Bronchial epithelial cell (primary cell): ENCODE data around the gene ALG14. TPM values are rescaled to one million over a fixed set of nuclear protein-coding genes. Genes with fewer than 3 reads are reported as not detected.

Source experiments
- DNase-seq: peaks from one replicate; pipeline ENCODE4 v3.0.0-alpha.2; 2010; ENCODE audit warnings: low read depth
- FAIRE-seq: peaks from 2 replicates; lab custom pipeline; 2011; peaks lifted over from hg19 to GRCh38; lab: Jason Lieb, UNC
- H3K27me3 ChIP-seq: 2 replicates; pipeline ENCODE4 v1.5.1; 2011; ENCODE audit warnings: low read length; ENCODE audit not compliant: control insufficient read depth, insufficient read depth
- H3K36me3 ChIP-seq: 2 replicates; pipeline ENCODE4 v1.5.1; 2011; ENCODE audit warnings: low read length; ENCODE audit not compliant: control insufficient read depth, insufficient read depth
- H3K4me3 ChIP-seq: 2 replicates; pipeline ENCODE4 v1.5.1; 2011; ENCODE audit warnings: mild to moderate bottlenecking, low read depth, low read length, control low read depth
- CTCF ChIP-seq: IDR thresholded peaks from 2 replicates; pipeline ENCODE4 v1.5.1; 2011; ENCODE audit warnings: mild to moderate bottlenecking, moderate library complexity, low read length, control low read depth, inconsistent platforms; ENCODE audit not compliant: insufficient read depth, severe bottlenecking
- total RNA-seq: library from RNA; depleted of rRNA; stranded (reverse); fragments of >200 nt; gene quantifications from 2 replicates; pipeline ENCODE4 v1.2.1, GENCODE V29; 2014

Gene ALG14
- total RNA-seq, 1 donor from 2014 or later, result 0.53 TPM

GRCh38 chr1:94974824-94975223 lies 97.9 kb downstream of the ALG14 start:
- DNase-seq (peak; percentile 86), FAIRE-seq (no peak)
- TF ChIP-seq CTCF, result no peak
- H3K27me3 ChIP-seq, result no peaks in the 10 kb centered on the region
- no peaks in the 10 kb centered on the region for H3K36me3 ChIP-seq
- no peak overlapping the region for H3K4me3 ChIP-seq

GRCh38 chr1:94974241-94974640 lies 98.5 kb downstream of the ALG14 start:
- no peaks in the 10 kb centered on the region for H3K36me3 ChIP-seq
- TF ChIP-seq CTCF, result no peak
- no peak overlapping the region for H3K4me3 ChIP-seq
- FAIRE-seq, result no peak
- no peaks in the 10 kb centered on the region for H3K27me3 ChIP-seq
- no peak for DNase-seq

GRCh38 chr1:94973309-94973922 lies 99.3 kb downstream of the ALG14 start:
- DNase-seq (no peak), FAIRE-seq (no peak)
- Histone ChIP-seq H3K4me3 (no peak overlapping the region), H3K36me3 (no peaks in the 10 kb centered on the region), H3K27me3 (no peaks in the 10 kb centered on the region)
- no peak for TF ChIP-seq CTCF

- DNase-seq, result peak; percentile 72
- no peaks in the 10 kb centered on the region for H3K36me3 ChIP-seq
- no peak overlapping the region for H3K4me3 ChIP-seq
- no peaks in the 10 kb centered on the region for H3K27me3 ChIP-seq
- no peak for FAIRE-seq
- no peak for TF ChIP-seq CTCF
Observed at GRCh38 chr1:94971491-94971924, 101.2 kb downstream of the ALG14 start.

GRCh38 chr1:94970783-94971182 lies 102.0 kb downstream of the ALG14 start:
- FAIRE-seq, result no peak
- no peak overlapping the region for H3K4me3 ChIP-seq
- no peak for TF ChIP-seq CTCF
- H3K27me3 ChIP-seq, result no peaks in the 10 kb centered on the region
- DNase-seq, result no peak
- no peaks in the 10 kb centered on the region for H3K36me3 ChIP-seq

GRCh38 chr1:94969137-94969536 lies 103.6 kb downstream of the ALG14 start:
- no peak overlapping the region for H3K4me3 ChIP-seq
- no peaks in the 10 kb centered on the region for H3K27me3 ChIP-seq
- H3K36me3 ChIP-seq, result no peaks in the 10 kb centered on the region
- DNase-seq (no peak), FAIRE-seq (no peak)
- TF ChIP-seq CTCF, result no peak
